ENCODE data around the gene COL4A2. TPM values are rescaled to one million over a fixed set of nuclear protein-coding genes. Genes with fewer than 3 reads are reported as not detected.
A peak's percentile ranks its signal among the peaks of the same experiment; 100 is the strongest.

The COL4A2 gene
- total and polyA plus RNA-seq, 11 donors: 92.4 to 377 (median 166) TPM

DNA sequence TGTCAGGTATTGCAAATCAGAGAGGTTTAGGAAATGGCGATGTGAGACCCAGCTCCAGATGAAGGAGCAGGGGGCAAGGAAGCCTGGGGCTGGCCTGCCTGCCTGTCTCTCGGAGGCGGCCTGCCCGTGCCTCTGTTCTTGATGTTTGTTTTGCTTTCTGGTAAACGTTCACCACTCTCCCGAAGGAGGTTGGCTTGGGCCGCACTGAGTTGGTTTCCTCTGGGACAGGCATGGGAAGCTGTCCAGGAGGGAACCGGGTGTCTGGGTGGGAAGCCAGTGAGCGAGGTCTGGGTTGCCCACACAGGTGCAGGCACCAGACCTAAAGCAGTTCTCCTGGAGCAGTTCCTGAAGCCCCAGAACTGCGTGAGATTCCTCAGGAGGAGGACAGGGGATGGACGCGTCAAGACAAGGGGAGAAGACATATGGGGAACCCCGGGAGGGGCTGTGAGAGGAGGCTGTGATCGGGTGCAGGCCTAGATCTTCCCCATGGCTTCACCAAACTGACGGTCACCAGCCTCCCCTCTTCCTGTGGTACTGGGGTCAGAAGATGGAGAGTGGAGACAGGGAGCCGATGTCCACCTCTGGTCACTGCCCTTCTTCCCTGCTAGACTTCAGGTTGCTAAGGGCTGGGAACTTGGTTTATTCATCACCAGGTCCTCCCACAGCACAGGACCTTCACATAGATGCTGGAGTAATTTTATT, 15.2 kb downstream of the COL4A2 start:
- no peak for TF ChIP-seq POLR2A (IDR thresholded peaks at IDR 0.05)
- TF ChIP-seq, protein P1, sequence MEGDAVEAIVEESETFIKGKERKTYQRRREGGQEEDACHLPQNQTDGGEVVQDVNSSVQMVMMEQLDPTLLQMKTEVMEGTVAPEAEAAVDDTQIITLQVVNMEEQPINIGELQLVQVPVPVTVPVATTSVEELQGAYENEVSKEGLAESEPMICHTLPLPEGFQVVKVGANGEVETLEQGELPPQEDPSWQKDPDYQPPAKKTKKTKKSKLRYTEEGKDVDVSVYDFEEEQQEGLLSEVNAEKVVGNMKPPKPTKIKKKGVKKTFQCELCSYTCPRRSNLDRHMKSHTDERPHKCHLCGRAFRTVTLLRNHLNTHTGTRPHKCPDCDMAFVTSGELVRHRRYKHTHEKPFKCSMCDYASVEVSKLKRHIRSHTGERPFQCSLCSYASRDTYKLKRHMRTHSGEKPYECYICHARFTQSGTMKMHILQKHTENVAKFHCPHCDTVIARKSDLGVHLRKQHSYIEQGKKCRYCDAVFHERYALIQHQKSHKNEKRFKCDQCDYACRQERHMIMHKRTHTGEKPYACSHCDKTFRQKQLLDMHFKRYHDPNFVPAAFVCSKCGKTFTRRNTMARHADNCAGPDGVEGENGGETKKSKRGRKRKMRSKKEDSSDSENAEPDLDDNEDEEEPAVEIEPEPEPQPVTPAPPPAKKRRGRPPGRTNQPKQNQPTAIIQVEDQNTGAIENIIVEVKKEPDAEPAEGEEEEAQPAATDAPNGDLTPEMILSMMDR (IDR thresholded peaks at IDR 0.05): no peak
- WGBS, 4 donors: 59 to 75% (median 68%) methylated on average over 16 of the region's 16 CpGs
- intact Hi-C loops (cut with DNase I): loop anchor here in 1 of 10 donors (5.0 kb wide), 1 partner anchor 90 kb away; no protein-coding TSS in a partner anchor

DNA sequence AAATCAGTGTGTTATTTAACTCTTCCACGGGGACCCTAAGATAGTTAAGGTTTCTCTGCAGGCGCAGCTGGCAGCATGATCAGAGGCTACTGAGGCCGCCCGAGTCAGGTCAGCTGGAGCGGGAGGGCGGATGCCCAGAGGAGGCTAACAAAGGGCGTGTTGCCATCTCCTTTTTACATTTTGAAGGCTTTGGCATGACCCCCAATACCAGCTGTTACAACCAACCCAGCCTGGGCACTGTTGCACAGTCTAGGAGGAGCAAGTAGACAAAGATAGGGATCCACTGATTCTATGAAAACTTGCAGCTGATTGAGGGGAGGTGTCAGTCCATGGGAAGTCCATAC, 15.7 kb downstream of the COL4A2 start:
- H3K36me3 ChIP-seq: peaks cover 0 to 4% (median 0%) of the 10 kb centered on the region in 9 donors
- DNase-seq: no peak
- intact Hi-C loops (cut with DNase I): loop anchor here in 1 of 10 donors (5.0 kb wide), 1 partner anchor 90 kb away; no protein-coding TSS in a partner anchor
- WGBS, 4 donors: 85 to 97% (median 89%) methylated on average over 7 of the region's 7 CpGs
- peak overlapping the region in 1 of 12 donors; percentile 95 for H3K27ac ChIP-seq
- H3K4me3 ChIP-seq: no peak overlapping the region
- TF ChIP-seq, protein P1 (IDR thresholded peaks at IDR 0.05): no peak
- no peak for TF ChIP-seq POLR2A (IDR thresholded peaks at IDR 0.05)
- no peaks in the 10 kb centered on the region for H3K9me3 ChIP-seq
- peaks cover 39 to 100% (median 88%) of the 10 kb centered on the region in 12 donors for H3K4me1 ChIP-seq
- H3K27me3 ChIP-seq: no peaks in the 10 kb centered on the region
- ATAC-seq: no peak

More for the DNA sequence above, 15.2 kb downstream of the COL4A2 start:
- DNase-seq (no peak), ATAC-seq (no peak)
- Histone ChIP-seq H3K9me3 (no peaks in the 10 kb centered on the region), H3K4me3 (no peak overlapping the region), H3K27me3 (no peaks in the 10 kb centered on the region), H3K4me1 (peaks cover 39 to 100% (median 90%) of the 10 kb centered on the region in 12 donors), H3K36me3 (peaks cover 0 to 5% (median under 1%) of the 10 kb centered on the region in 9 donors), H3K27ac (peak overlapping the region in 7 of 12 donors; percentile 2 to 95 (median 5))

DNA sequence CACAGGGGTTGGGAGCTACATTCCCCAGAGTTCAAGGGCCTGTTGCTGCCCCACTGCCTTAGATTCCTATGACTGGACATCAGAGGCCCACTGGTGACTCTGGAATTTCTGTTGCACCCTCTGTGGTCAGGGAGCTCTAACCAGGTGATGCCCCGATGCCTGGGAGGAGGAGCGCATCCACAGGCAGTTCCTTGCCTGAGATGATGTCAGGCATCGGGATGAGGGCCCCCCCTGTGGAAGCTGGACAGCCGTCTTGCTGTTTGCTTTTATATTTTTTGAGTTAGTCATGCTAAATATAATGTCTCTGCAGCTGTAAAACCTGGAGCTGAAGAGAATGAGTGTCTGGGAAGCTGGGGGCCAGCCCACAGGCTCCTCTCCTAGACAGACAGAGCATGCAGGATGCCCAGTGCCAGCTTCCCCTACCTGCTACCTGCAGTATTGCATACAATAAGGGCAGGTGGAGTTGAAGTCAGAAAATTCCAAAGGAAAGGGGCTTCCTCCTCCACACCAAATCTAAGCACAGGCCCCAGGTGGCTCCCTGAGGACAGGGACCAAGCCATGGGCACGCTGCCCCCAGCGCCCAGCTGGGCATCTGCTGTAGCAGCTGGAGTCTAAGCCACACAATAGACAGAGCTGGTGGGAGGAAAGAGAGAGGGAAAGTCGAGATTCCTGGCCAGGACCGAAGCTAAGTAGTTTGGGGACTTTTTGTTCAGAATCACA, 16.2 kb downstream of the COL4A2 start:
- Histone ChIP-seq H3K9me3 (no peaks in the 10 kb centered on the region), H3K27me3 (no peaks in the 10 kb centered on the region), H3K36me3 (peaks cover 0 to 3% (median 0%) of the 10 kb centered on the region in 9 donors), H3K27ac (peak overlapping the region in 1 of 12 donors; percentile 95), H3K4me3 (no peak overlapping the region), H3K4me1 (peaks cover 39 to 100% (median 84%) of the 10 kb centered on the region in 12 donors)
- TF ChIP-seq POLR2A (IDR thresholded peaks at IDR 0.05): no peak
- TF ChIP-seq, protein P1 (IDR thresholded peaks at IDR 0.05): no peak
- intact Hi-C loops (cut with DNase I): loop anchor here in 1 of 10 donors (5.0 kb wide), 1 partner anchor 89 kb away; no protein-coding TSS in a partner anchor
- ATAC-seq (no peak), DNase-seq (no peak)
- WGBS, 4 donors: 71 to 81% (median 73%) methylated on average over 8 of the region's 8 CpGs
